Measurements from ENCODE around the gene FLT4. TPM values are rescaled to one million over a fixed set of nuclear protein-coding genes. Genes with fewer than 3 reads are reported as not detected.

FLT4 gene
- polyA plus RNA-seq, 1 donor (not counting 4 experiments of a cell fraction or from before 2014, with no cell fraction given), result not detected

GRCh38 chr5:180596115-180596667 is 53.2 kb downstream of the FLT4 start:
- H3K4me2 ChIP-seq (ENCODE audit: control insufficient read depth, extremely low read depth, insufficient read depth, low read depth, low read length), result no peak overlapping the region
- H3K4me1 ChIP-seq (ENCODE audit: control insufficient read depth, extremely low read depth, insufficient read depth, low read length), result no peaks in the 10 kb centered on the region
- DNase-seq (ENCODE audit: low read depth, low spot score) (no peak), FAIRE-seq (no peak)
- no peaks in the 10 kb centered on the region for H3K9me3 ChIP-seq (ENCODE audit: control insufficient read depth, low read depth, low read length)
- no peaks in the 10 kb centered on the region for H3K36me3 ChIP-seq (ENCODE audit: control insufficient read depth in 2 of 2, extremely low read depth in 1 of 2, insufficient read depth in 2 of 2, low read length in 2 of 2)
- no peaks in the 10 kb centered on the region for H4K20me1 ChIP-seq (ENCODE audit: control insufficient read depth, extremely low read depth, insufficient read depth, low read length)
- dilution Hi-C loops (cut with MboI; ENCODE audit: extremely low pct_ligation_motif_present, low sequenced_read_pairs), result no loop called here
- no peak overlapping the region for H3K9ac ChIP-seq (ENCODE audit: control insufficient read depth, extremely low read depth, insufficient read depth, low read length)
- H3K79me2 ChIP-seq (ENCODE audit: control insufficient read depth, insufficient read depth, low read length), result no peaks in the 10 kb centered on the region
- no peak for TF ChIP-seq EZH2 (IDR thresholded peaks at IDR 0.05; ENCODE audit: low read length)
- TF ChIP-seq CTCF (optimal IDR thresholded peaks at IDR 0.05 in 1 of 3, IDR thresholded peaks at IDR 0.05 in 1 of 3, conservative IDR thresholded peaks at IDR 0.05 in 1 of 3; ENCODE audit: extremely low read depth in 1 of 3, insufficient read depth in 2 of 3, low read length in 3 of 3), result no peak
- peaks cover 23% of the 10 kb centered on the region for H3K27me3 ChIP-seq (ENCODE audit: control insufficient read depth, extremely low read depth, insufficient read depth, low read length)
- H3K27ac ChIP-seq (ENCODE audit: control insufficient read depth, insufficient read depth, low read length), result no peak overlapping the region
- H3K4me3 ChIP-seq (ENCODE audit: control insufficient read depth in 2 of 3, extremely low read depth in 1 of 3, insufficient read depth in 2 of 3, low read depth in 1 of 3, low read length in 3 of 3), result no peak overlapping the region
- no peak overlapping the region for H2AFZ ChIP-seq (ENCODE audit: control insufficient read depth, low read length)
- no peaks in the 10 kb centered on the region for H3K9me1 ChIP-seq (ENCODE audit: control insufficient read depth, extremely low read depth, insufficient read depth, low read length)

DNA sequence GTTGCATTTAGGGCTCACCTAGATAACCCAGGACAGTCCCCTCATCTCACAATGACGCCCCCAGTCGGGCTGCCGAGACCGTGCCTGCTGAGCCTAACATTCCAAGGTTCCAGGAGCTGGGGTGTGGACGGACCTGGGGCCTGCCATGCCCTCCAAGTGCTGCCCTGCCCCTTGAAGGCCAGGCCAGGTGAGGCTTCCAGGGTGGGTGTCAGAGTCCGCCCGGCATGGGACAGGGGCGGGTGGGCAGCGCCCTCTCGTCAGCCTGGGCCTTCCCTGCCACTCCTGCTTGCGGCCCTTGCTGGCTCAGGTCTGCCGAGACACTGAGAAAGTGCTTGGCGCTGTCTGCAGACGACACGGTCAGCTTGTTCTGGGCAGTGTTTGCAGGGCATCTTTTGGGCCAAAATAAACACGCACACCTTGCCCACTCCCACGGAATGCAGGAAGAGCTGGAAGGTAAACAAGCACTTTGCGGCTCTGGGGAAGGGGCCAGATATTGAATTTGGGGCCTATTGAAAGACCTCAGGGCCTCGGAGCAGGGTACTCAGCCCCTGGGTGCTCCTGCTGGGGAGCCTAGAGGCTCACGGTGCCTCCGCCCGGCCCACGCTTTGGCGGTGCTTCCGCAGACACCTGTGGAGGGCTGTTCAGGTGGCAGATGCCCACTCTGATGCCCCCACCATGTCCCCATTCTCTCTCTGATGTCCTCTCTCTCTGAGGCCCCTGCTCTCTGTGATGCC is 53.9 kb downstream of the FLT4 start:
- no peak for FAIRE-seq
- Histone ChIP-seq H3K4me2 (ENCODE audit: control insufficient read depth, extremely low read depth, insufficient read depth, low read depth, low read length) (no peak overlapping the region), H3K36me3 (ENCODE audit: control insufficient read depth in 2 of 2, extremely low read depth in 1 of 2, insufficient read depth in 2 of 2, low read length in 2 of 2) (no peaks in the 10 kb centered on the region), H3K4me3 (ENCODE audit: control insufficient read depth in 2 of 3, extremely low read depth in 1 of 3, insufficient read depth in 2 of 3, low read depth in 1 of 3, low read length in 3 of 3) (no peak overlapping the region), H3K27me3 (ENCODE audit: control insufficient read depth, extremely low read depth, insufficient read depth, low read length) (peaks cover 29% of the 10 kb centered on the region), H4K20me1 (ENCODE audit: control insufficient read depth, extremely low read depth, insufficient read depth, low read length) (no peaks in the 10 kb centered on the region), H3K27ac (ENCODE audit: control insufficient read depth, insufficient read depth, low read length) (no peak overlapping the region), H3K79me2 (ENCODE audit: control insufficient read depth, insufficient read depth, low read length) (no peaks in the 10 kb centered on the region), H3K9me1 (ENCODE audit: control insufficient read depth, extremely low read depth, insufficient read depth, low read length) (no peaks in the 10 kb centered on the region), H3K4me1 (ENCODE audit: control insufficient read depth, extremely low read depth, insufficient read depth, low read length) (no peaks in the 10 kb centered on the region), H3K9me3 (ENCODE audit: control insufficient read depth, low read depth, low read length) (no peaks in the 10 kb centered on the region), H2AFZ (ENCODE audit: control insufficient read depth, low read length) (no peak overlapping the region), H3K9ac (ENCODE audit: control insufficient read depth, extremely low read depth, insufficient read depth, low read length) (no peak overlapping the region)
- DNase-seq (ENCODE audit: low read depth, low spot score), result no peak
- TF ChIP-seq CTCF (optimal IDR thresholded peaks at IDR 0.05 in 1 of 3, IDR thresholded peaks at IDR 0.05 in 1 of 3, conservative IDR thresholded peaks at IDR 0.05 in 1 of 3; ENCODE audit: extremely low read depth in 1 of 3, insufficient read depth in 2 of 3, low read length in 3 of 3) (no peak), EZH2 (IDR thresholded peaks at IDR 0.05; ENCODE audit: low read length) (no peak)
- dilution Hi-C loops (cut with MboI; ENCODE audit: extremely low pct_ligation_motif_present, low sequenced_read_pairs), result no loop called here
